ENCODE measurements around the gene STPG4.

DNA sequence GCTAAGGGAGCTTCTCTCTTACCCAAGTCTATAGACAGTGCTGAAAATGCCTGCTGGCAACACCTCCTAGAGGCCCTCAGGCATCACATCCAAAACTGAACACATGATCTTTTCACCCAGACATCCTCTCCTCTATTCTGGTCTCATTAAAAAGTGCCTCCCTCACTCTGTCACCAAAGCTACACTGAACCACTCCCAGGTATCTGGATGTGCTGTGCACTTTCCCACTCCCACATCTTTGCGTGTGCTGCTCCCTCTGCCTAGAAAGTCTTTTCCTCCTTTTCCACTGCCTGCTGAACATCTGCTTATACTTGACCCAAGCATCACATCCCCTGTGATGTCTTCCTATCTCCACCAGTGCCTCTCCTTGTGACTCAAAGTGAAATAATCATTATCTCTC lies 26.1 kb upstream of the STPG4 start:
- TF ChIP-seq, protein P1, sequence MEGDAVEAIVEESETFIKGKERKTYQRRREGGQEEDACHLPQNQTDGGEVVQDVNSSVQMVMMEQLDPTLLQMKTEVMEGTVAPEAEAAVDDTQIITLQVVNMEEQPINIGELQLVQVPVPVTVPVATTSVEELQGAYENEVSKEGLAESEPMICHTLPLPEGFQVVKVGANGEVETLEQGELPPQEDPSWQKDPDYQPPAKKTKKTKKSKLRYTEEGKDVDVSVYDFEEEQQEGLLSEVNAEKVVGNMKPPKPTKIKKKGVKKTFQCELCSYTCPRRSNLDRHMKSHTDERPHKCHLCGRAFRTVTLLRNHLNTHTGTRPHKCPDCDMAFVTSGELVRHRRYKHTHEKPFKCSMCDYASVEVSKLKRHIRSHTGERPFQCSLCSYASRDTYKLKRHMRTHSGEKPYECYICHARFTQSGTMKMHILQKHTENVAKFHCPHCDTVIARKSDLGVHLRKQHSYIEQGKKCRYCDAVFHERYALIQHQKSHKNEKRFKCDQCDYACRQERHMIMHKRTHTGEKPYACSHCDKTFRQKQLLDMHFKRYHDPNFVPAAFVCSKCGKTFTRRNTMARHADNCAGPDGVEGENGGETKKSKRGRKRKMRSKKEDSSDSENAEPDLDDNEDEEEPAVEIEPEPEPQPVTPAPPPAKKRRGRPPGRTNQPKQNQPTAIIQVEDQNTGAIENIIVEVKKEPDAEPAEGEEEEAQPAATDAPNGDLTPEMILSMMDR (IDR thresholded peaks at IDR 0.05; ENCODE audit: low read length) = no peak
- no peak for TF ChIP-seq EZH2 (optimal IDR thresholded peaks at IDR 0.05; ENCODE audit: low read depth, low read length)

Measured in MM.1S (cell line).